ENCODE data around the gene PHEX.
"Not testable (repeated sequence)": the region's sequence is repeated elsewhere in the genome, so short reads cannot be mapped to it uniquely, and the experiment has no call there.

PHEX gene

GRCh38 chrX:22246620-22247019 lies 214.5 kb downstream of the PHEX start:
- DNase-seq (ENCODE audit: low spot score): no peak

- DNase-seq (ENCODE audit: low spot score): peak; percentile 29
These were observed 215.0 kb downstream of the PHEX start for GRCh38 chrX:22247169-22247568.

GRCh38 chrX:22248401-22248800 lies 216.3 kb downstream of the PHEX start:
- no peak for DNase-seq (ENCODE audit: low spot score)

- DNase-seq (ENCODE audit: low spot score): no peak
These were observed 217.2 kb downstream of the PHEX start for GRCh38 chrX:22249371-22249770.

- DNase-seq (ENCODE audit: low spot score): no peak
These were observed 236.6 kb downstream of the PHEX start for GRCh38 chrX:22268706-22269105.

GRCh38 chrX:22272613-22273012 lies 240.5 kb downstream of the PHEX start, which contains the start of gene CBLL2:
Gene CBLL2, plus strand, starts transcription at chrX:22272913. Its CDS starts 79 bp downstream, at chrX:22272992.
- no peak for DNase-seq (ENCODE audit: low spot score)

GRCh38 chrX:22273714-22274317 lies 241.7 kb downstream of the PHEX start:
- no peak for DNase-seq (ENCODE audit: low spot score)

GRCh38 chrX:22276781-22277180 lies 244.7 kb downstream of the PHEX start:
- no peak for DNase-seq (ENCODE audit: low spot score)

- DNase-seq (ENCODE audit: low spot score): no peak
These were observed 246.2 kb downstream of the PHEX start for GRCh38 chrX:22278375-22278774.

- not testable (repeated sequence) for DNase-seq (ENCODE audit: low spot score)
These were observed 257.1 kb downstream of the PHEX start for GRCh38 chrX:22289209-22289608.

- no peak for DNase-seq (ENCODE audit: low spot score)
These were observed 264.7 kb downstream of the PHEX start for GRCh38 chrX:22296871-22297270.

GRCh38 chrX:22300130-22300529 lies 268.0 kb downstream of the PHEX start:
- DNase-seq (ENCODE audit: low spot score): peak; percentile 33
